Measurements from ENCODE around the gene NPW. TPM values are rescaled to one million over a fixed set of nuclear protein-coding genes. Genes with fewer than 3 reads are reported as not detected.
A peak's percentile ranks its signal among the peaks of the same experiment; 100 is the strongest.

The NPW gene
- total and polyA plus RNA-seq, 9 of the 15 experiments (the other 6 are each of a cell fraction or from before 2014, with no cell fraction given) = 0.14 to 4.0 (median 2.6) TPM; not detected in 4

DNA sequence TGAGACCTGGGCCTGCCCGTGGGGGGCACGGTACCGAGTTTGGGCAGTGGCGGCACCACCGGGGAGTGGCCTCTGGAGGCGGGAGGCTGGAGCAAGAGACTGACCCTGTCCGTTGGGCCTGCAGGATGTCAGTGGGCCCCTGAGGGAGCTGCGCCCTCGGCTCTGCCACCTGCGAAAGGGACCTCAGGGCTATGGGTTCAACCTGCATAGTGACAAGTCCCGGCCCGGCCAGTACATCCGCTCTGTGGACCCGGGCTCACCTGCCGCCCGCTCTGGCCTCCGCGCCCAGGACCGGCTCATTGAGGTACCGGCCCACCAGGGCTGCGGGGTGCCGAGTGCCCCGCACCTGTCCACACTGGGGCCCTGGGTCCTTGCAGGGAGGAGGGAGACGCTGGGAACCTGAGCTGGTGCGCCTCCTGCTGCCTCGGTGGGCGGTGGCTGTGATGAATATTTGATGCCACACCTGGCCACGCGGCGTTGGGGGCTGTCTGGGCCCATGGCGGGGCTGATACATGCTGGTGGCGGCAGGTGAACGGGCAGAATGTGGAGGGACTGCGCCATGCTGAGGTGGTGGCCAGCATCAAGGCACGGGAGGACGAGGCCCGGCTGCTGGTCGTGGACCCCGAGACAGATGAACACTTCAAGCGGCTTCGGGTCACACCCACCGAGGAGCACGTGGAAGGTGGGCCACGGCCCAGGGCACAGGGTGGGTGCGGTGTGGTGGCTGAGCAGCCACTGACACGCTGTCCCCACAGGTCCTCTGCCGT, 16.8 kb downstream of the NPW start:
- peaks cover 14 to 91% of the 10 kb centered on the region in 2 experiments for H3K4me1 ChIP-seq (replicated peaks in 1 of 2; ENCODE audit: control insufficient read depth in 2 of 2, insufficient read depth in 2 of 2, low read length in 2 of 2)

DNA sequence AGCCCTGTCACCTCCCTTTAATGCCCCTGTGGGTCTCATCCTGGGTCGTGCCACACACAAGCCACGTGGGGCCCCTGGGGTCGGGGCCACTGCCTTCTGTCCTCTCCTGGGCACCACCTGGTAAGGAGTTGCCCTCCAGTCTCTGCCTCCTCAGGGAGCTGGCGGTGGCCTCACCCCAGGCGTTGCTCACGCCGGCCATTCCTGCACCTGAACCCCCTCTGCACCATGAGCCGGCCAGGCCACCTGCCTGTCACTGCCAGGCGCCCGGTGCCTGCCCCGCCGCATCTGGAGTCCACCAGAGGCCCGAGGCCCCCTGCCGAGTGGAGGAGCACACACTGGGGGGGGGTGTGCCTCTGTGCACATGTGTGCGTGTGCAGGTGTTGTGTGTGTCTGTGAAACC, 17.5 kb downstream of the NPW start:
- Histone ChIP-seq H3K9ac (ENCODE audit: insufficient read depth in 1 of 2, low read depth in 2 of 2, low read length in 2 of 2) (peak overlapping the region in 1 of 2 experiments; percentile 52; a peak in 1 of 4 replicates), H3K27me3 (ENCODE audit: control insufficient read depth in 2 of 2, insufficient read depth in 2 of 2, low read length in 2 of 2) (no peaks in the 10 kb centered on the region), H3K36me3 (ENCODE audit: control insufficient read depth, insufficient read depth, low read length) (peaks cover 16% of the 10 kb centered on the region; the same call in 1 of the 3 replicates), H4K20me1 (replicated peaks; ENCODE audit: control insufficient read depth, insufficient read depth, low read length) (no peaks in the 10 kb centered on the region), H3K9me3 (replicated peaks; ENCODE audit: control insufficient read depth, insufficient read depth, low read depth, low read length) (no peaks in the 10 kb centered on the region), H3K27ac (ENCODE audit: extremely low read depth, low read depth, low read length) (no peak overlapping the region), H2AFZ (ENCODE audit: low read depth, low read length) (no peak overlapping the region), H3K4me3 (no peak overlapping the region), H3K4me1 (replicated peaks in 1 of 2; ENCODE audit: control insufficient read depth in 2 of 2, insufficient read depth in 2 of 2, low read length in 2 of 2) (peaks cover 14 to 96% of the 10 kb centered on the region in 2 experiments), H3K4me2 (ENCODE audit: insufficient read depth, low read length) (no peak overlapping the region), H3K79me2 (ENCODE audit: control insufficient read depth, insufficient read depth, low read length) (peaks cover 8% of the 10 kb centered on the region; the same call in 1 of the 3 replicates), H3K9me1 (ENCODE audit: control insufficient read depth, insufficient read depth, low read length) (no peaks in the 10 kb centered on the region)
- intact Hi-C loops (cut with micrococcal nuclease) = no loop called here
- CTCF ChIA-PET (ENCODE audit: low intra/inter-chr PET ratio) = no interaction called here
- ATAC-seq = no peak
- TF ChIP-seq, protein P1, sequence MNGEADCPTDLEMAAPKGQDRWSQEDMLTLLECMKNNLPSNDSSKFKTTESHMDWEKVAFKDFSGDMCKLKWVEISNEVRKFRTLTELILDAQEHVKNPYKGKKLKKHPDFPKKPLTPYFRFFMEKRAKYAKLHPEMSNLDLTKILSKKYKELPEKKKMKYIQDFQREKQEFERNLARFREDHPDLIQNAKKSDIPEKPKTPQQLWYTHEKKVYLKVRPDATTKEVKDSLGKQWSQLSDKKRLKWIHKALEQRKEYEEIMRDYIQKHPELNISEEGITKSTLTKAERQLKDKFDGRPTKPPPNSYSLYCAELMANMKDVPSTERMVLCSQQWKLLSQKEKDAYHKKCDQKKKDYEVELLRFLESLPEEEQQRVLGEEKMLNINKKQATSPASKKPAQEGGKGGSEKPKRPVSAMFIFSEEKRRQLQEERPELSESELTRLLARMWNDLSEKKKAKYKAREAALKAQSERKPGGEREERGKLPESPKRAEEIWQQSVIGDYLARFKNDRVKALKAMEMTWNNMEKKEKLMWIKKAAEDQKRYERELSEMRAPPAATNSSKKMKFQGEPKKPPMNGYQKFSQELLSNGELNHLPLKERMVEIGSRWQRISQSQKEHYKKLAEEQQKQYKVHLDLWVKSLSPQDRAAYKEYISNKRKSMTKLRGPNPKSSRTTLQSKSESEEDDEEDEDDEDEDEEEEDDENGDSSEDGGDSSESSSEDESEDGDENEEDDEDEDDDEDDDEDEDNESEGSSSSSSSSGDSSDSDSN (IDR thresholded peaks at IDR 0.05; ENCODE audit: borderline replicate concordance in 1 of 2, low read depth in 2 of 2, low read length in 2 of 2) = no peak
- TF ChIP-seq, protein P2, sequence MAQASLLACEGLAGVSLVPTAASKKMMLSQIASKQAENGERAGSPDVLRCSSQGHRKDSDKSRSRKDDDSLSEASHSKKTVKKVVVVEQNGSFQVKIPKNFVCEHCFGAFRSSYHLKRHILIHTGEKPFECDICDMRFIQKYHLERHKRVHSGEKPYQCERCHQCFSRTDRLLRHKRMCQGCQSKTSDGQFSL (CRISPR knock-in tag; IDR thresholded peaks at IDR 0.05) = 0 out of 2 replicates have a peak, but pooled peaks have one; percentile 35
- TF ChIP-seq, protein P2 (tag; IDR thresholded peaks at IDR 0.05) = no peak
- no peak for FAIRE-seq
- WGBS (ENCODE audit: insufficient coverage, low coverage, missing lambda C conversion rate) = 87% methylated on average over 12 of the region's 15 CpGs
- POLR2A ChIA-PET = interaction anchor here (0.5 to 1.3 kb wide), 4 partner anchors 10 to 118 kb away, joined by 3 to 6 read pairs (median 4); partner anchors contain the start of genes NTHL1 and TSC2
- BruUV-seq (replicated peaks) = no TSS peak
- no peak for DNase-seq (ENCODE audit: extremely low read depth in 1 of 4, low spot score in 3 of 4)
- in situ Hi-C loops (cut with MboI) = no loop called here

More for the DNA sequence above, 16.8 kb downstream of the NPW start:
- Histone ChIP-seq H3K4me3 (no peak overlapping the region), H3K27ac (ENCODE audit: extremely low read depth, low read depth, low read length) (no peak overlapping the region), H3K79me2 (ENCODE audit: control insufficient read depth, insufficient read depth, low read length) (peaks cover 8% of the 10 kb centered on the region; the same call in 1 of the 3 replicates), H3K36me3 (ENCODE audit: control insufficient read depth, insufficient read depth, low read length) (peaks cover 16% of the 10 kb centered on the region; the same call in 1 of the 3 replicates), H3K9ac (ENCODE audit: insufficient read depth in 1 of 2, low read depth in 2 of 2, low read length in 2 of 2) (peak overlapping the region in 1 of 2 experiments; percentile 81; a peak in 2 of 4 replicates), H2AFZ (ENCODE audit: low read depth, low read length) (no peak overlapping the region), H3K9me3 (replicated peaks; ENCODE audit: control insufficient read depth, insufficient read depth, low read depth, low read length) (no peaks in the 10 kb centered on the region), H3K9me1 (ENCODE audit: control insufficient read depth, insufficient read depth, low read length) (no peaks in the 10 kb centered on the region), H4K20me1 (replicated peaks; ENCODE audit: control insufficient read depth, insufficient read depth, low read length) (no peaks in the 10 kb centered on the region), H3K27me3 (ENCODE audit: control insufficient read depth in 2 of 2, insufficient read depth in 2 of 2, low read length in 2 of 2) (no peaks in the 10 kb centered on the region), H3K4me2 (ENCODE audit: insufficient read depth, low read length) (no peak overlapping the region)
- in situ Hi-C loops (cut with MboI) = no loop called here
- FAIRE-seq = no peak
- peak; percentile 40; the same call in 1 of the 2 replicates for TF ChIP-seq RBFOX2 (IDR thresholded peaks at IDR 0.05; ENCODE audit: low read depth, low read length)
- TF ChIP-seq ZFX (CRISPR knock-in tag; IDR thresholded peaks at IDR 0.05) = no peak
- 0 out of 2 replicates have a peak, but pooled peaks have one; percentile 17 for TF ChIP-seq HNRNPL (IDR thresholded peaks at IDR 0.05; ENCODE audit: low read depth, low read length)
- ChIA-PET CTCF (ENCODE audit: low intra/inter-chr PET ratio) (no interaction called here), POLR2A (interaction anchor here (1.1 kb wide), 1 partner anchor 19 kb away, joined by 3 read pairs; no protein-coding TSS in a partner anchor)
- no peak for ATAC-seq
- DNase-seq (ENCODE audit: extremely low read depth in 1 of 4, low spot score in 3 of 4) = no peak
- WGBS (ENCODE audit: insufficient coverage, low coverage, missing lambda C conversion rate) = 93% methylated on average over 28 of the region's 47 CpGs
- BruUV-seq (replicated peaks) = no TSS peak
- intact Hi-C loops (cut with micrococcal nuclease) = no loop called here

All from K562 (cell line).